NCI-H2081 treated with DMSO at 0.1 percent for 48 hours (cell line): Measurements from ENCODE around the gene RING1.

Experiments used
- DNase-seq: peaks from one replicate; lab custom pipeline; 2025; lab: John Stamatoyannopoulos, UW

Gene RING1

GRCh38 chr6:33192105-33192646 lies 16.1 kb upstream of the RING1 start, which contains the start of gene COL11A2:
Gene COL11A2 (minus strand): TSS chr6:33192467. CDS start chr6:33192240, 227 bp downstream.
- DNase-seq = no peak

- DNase-seq = no peak
Observed at GRCh38 chr6:33192671-33193602, 15.4 kb upstream of the RING1 start.

- no peak for DNase-seq
Observed at GRCh38 chr6:33193619-33194018, 14.7 kb upstream of the RING1 start.

GRCh38 chr6:33194431-33194979 lies 13.8 kb upstream of the RING1 start:
- no peak for DNase-seq

GRCh38 chr6:33195304-33196165 lies 12.8 kb upstream of the RING1 start:
- DNase-seq = no peak

- peak; percentile 40 for DNase-seq
Observed at GRCh38 chr6:33197431-33198048, 10.8 kb upstream of the RING1 start.

- no peak for DNase-seq
Observed at GRCh38 chr6:33198159-33198852, 10.0 kb upstream of the RING1 start.

- DNase-seq = no peak
Observed at GRCh38 chr6:33198853-33199436, 9.4 kb upstream of the RING1 start.

- no peak for DNase-seq
Observed at GRCh38 chr6:33199687-33200218, 8.5 kb upstream of the RING1 start.

GRCh38 chr6:33200219-33201146 lies 7.8 kb upstream of the RING1 start, which contains the start of the genes RXRB and SLC39A7:
Gene RXRB (minus strand): TSS chr6:33200665. CDS start chr6:33200476, 189 bp downstream.
Gene SLC39A7 (plus strand): TSS chr6:33200867. CDS start chr6:33201246, 379 bp downstream.
- peak; percentile 79 for DNase-seq

- no peak for DNase-seq
Observed at GRCh38 chr6:33201147-33201545, 7.2 kb upstream of the RING1 start.

- DNase-seq = no peak
Observed at GRCh38 chr6:33201935-33202334, 6.4 kb upstream of the RING1 start.

GRCh38 chr6:33202799-33203198 lies 5.5 kb upstream of the RING1 start:
- no peak for DNase-seq

- DNase-seq = no peak
Observed at GRCh38 chr6:33203443-33204164, 4.7 kb upstream of the RING1 start.

- DNase-seq = no peak
Observed at GRCh38 chr6:33204165-33204414, 4.2 kb upstream of the RING1 start.

GRCh38 chr6:33204415-33205190 lies 3.7 kb upstream of the RING1 start, which contains the start of gene HSD17B8:
Gene HSD17B8 (plus strand): TSS chr6:33204655. CDS start chr6:33204669, 14 bp downstream.
- peak; percentile 53 for DNase-seq

GRCh38 chr6:33205191-33206026 lies 2.9 kb upstream of the RING1 start:
- no peak for DNase-seq
